Skin epidermis (tissue), 12 donors: Measurements from ENCODE around the gene RIN1.
A peak's percentile ranks its signal among the peaks of the same experiment; 100 is the strongest.
"Not testable (repeated sequence)": the region's sequence is repeated elsewhere in the genome, so short reads cannot be mapped to it uniquely, and the experiment has no call there.

Source experiments
- H3K27ac ChIP-seq, 21 experiments: fragments of 200-600 bp; sonication (generic) in 11 of 21; one replicate each; pipeline ENCODE4 v1.5.0; 2020; ENCODE audit warnings: mild to moderate bottlenecking in 3 of 21, inconsistent platforms in 2 of 21, moderate library complexity in 2 of 21
- H3K4me3 ChIP-seq, 7 experiments: fragments of 200-600 bp; sonication (generic) in 2 of 7; one replicate each; pipeline ENCODE4 v1.5.0; 2020; ENCODE audit warnings: inconsistent platforms in 2 of 7, mild to moderate bottlenecking in 2 of 7, moderate library complexity in 1 of 7

RIN1 gene

DNA sequence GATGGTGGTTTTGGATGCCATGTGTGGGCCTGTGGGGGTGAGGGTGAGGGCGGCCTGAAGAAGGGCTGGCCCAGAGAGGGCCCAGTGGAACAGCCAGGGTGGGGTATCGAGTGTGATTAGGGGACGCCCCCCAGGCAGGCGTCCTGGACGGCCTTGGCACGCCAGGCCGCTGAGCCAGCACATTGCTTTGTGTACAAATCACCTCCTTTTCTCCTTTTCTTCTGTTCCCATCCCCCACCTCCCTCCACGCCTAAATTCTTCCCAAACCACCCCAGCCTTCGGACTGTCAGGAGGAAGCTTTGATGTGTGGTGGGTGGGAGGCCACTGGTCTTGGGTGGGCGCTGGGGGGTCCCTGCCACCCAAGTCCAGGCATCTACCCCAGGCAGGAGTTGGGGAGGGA, 11.6 kb downstream of the RIN1 start:
- Histone ChIP-seq H3K27ac (peak overlapping the region in 14 of 21 experiments; percentile 3 to 86 (median 41)), H3K4me3 (no peak overlapping the region)

DNA sequence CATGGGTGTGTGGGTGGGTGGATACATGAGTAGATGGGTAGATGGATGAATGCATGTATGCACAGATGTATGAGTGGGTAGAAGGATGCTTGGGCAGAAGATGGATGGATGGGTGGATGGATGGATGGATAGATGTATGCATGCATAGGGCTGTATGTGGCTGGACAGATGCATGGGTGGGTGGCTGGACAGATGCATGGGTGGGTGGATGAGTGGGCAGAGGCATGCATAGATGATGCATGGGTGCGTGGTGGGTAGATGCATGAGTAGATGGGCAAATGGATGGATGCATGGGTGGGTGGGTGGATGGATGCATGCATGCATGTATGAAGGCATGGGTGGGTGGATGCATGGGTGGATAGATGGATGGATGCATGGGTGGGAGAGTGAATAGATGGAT, 12.6 kb downstream of the RIN1 start:
- Histone ChIP-seq H3K27ac (peak overlapping the region in 1 of 21 experiments; percentile 35), H3K4me3 (no peak overlapping the region)

DNA sequence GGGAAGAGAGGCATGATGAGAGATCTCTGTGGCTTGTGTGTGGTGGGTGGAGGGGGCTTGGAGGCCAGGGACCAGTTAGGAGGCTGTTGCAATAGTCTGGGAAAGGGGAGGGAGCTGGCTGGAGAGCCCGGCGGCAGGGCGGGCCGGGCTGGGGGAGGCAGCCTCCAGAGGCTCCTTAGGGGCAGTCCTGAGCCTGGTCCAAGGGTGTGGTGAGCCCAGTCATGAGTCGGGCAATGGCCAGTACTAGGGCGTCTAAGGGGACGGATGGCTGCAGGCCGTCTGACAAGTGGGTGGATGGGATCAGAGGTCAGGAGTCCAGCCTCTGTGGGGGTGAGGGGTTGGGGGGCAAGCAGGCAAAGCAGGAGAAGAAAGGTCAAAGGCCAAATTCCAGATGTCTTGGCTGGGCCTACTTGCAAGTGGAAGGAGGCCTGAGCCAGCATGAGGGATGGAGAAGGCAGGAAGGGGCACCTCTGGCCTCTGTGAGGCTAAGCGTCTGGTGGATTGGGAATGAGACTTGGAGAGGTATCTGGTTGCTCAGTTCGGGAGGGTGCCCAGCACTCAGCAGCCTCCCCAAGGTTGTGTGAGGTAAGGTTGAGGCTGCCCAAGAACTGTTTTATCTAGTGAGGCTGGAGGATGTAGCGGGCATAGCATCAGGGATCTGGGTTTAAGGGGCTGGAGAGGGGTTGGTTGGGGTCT, 13.4 kb downstream of the RIN1 start:
- peak overlapping the region in 7 of 21 experiments; percentile 14 to 73 (median 42) for H3K27ac ChIP-seq

DNA sequence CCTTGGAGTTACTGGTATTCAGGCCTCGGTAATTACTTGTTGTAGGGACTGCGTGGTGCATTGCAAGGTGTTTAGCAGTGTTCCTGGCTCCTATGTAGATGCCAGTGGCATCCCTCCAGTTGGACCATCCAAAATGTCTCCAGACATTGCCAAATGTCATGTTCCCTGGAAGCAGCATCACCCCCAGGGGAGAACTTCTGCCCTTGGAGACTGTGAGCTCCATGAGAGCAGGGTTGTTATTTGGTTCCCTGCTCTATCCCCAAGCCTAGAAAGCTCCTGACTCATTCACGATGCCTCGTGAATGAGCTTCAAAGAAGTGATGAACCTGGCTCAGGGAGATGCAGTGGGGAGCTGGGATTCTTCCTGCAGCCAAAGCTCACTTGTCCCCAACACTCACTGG, 14.6 kb downstream of the RIN1 start:
- Histone ChIP-seq H3K4me3 (no peak overlapping the region), H3K27ac (peak overlapping the region in 3 of 21 experiments; percentile 49 to 72 (median 62))

More for the DNA sequence above, 13.4 kb downstream of the RIN1 start:
- H3K4me3 ChIP-seq: no peak overlapping the region

DNA sequence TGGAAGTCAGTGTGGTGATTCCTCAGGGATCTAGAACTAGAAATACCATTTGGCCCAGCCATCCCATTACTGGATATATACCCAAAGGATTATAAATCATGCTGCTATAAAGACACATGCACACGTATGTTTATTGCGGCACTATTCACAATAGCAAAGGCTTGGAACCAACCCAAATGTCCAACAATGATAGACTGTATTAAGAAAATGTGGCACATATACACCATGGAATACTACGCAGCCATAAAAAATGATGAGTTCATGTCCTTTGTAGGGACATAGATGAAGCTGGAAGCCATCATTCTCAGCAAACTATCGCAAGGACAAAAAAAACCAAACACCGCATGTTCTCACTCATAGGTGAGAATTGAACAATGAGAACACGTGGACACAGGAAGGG, 15.5 kb downstream of the RIN1 start:
- not testable (repeated sequence) for H3K27ac ChIP-seq, H3K4me3 ChIP-seq

DNA sequence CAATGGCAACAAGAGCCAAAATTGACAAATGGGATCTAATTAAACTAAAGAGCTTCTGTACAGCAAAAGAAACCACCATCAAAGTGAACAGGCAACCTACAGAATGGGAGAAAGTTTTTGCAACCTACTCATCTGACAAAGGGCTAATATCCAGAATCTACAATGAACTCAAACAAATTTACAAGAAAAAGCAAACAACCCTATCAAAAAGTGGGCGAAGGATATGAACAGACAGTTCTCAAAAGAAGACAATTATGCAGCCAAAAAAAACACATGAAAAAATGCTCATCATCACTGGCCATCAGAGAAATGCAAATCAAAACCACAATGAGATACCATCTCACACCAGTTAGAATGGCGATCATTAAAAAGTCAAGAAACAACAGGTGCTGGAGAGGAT, 15.9 kb downstream of the RIN1 start:
- H3K27ac ChIP-seq, H3K4me3 ChIP-seq: not testable (repeated sequence)

DNA sequence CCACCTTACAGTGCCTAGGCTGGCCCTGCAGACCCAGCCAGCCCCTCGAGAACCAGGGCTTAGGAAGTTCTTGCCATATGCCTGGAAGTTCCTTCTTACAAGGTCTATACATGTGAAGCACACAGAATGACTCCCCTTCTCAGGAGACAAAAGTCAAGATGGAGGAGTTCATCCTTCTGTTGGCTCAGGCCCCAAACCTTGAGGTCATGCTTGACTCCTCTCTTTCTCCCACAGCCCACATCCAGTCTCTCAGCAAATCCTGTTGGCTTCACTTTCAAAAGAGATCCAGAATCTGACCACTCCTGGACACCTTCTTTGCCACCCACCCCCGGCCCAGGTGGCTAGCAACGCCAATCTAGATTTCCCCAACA, 17.6 kb downstream of the RIN1 start:
- no peak overlapping the region for H3K4me3 ChIP-seq
- H3K27ac ChIP-seq: peak overlapping the region in 17 of 21 experiments; percentile 43 to 87 (median 78)

DNA sequence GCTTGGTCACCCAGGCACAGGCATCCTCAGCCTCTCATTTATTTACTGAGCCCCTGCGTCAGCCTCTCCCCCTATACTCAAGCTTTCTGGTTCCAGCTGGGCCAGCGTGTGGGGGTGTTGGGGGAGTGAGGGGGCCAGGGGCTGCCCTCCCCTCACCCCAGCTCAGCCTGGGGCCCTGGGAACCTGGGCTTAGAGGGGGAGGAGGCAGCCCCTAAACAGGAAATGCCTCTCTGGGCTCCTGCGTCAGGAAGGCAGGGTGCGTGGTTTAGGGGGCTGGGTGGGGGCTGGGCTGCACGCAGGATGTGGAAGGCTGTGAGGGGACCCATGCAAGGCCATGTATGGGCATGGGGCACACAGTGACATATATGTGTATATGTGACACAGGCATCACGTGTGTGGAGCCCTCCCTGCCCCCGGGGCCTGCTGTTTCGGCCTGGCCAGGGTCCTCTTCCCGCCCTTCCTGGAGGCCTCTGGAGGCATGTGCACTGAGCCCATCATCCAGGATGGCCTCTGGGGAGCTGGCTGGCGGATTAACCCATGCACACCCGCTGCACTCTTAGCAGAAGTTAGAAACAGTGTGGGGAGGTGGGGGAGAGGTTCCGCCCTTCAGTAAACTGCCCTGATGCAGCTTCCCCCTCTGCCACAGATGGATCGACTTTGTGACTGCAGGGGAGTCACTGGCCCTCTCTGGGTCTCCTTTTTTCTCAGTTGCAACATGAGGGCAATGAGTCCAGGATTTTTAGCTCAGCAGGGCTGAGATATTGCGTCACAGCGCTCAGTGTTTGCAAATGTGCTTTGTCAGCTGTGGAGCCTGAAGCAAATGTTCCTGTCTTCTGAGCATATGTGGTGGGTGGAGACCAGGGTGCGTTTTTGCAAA, 18.3 kb downstream of the RIN1 start:
- Histone ChIP-seq H3K27ac (peak overlapping the region in 20 of 21 experiments; percentile 43 to 87 (median 78)), H3K4me3 (peak overlapping the region in 1 of 7 experiments; percentile 2)

DNA sequence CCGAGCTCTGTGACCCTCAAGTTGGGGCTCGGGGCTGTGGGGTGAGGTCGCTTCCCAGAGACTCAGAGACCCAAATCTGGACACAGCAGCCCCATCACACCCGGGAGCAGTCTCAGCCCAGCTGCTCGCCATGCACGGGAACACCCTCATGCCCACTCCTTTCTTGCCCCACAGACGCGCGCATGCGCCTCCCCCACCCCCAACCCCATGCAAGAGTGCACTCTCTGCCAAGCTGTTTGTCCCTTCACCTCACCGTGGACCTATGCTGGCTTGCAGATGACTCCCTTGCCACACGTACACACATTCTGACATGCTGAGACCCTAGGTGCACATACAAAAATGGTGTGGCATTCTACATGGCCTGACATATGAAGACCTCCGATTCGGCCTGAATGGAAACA, 18.9 kb downstream of the RIN1 start:
- H3K27ac ChIP-seq: peak overlapping the region in 20 of 21 experiments; percentile 43 to 87 (median 78)
- peak overlapping the region in 3 of 7 experiments; percentile 2 to 49 (median 44) for H3K4me3 ChIP-seq

DNA sequence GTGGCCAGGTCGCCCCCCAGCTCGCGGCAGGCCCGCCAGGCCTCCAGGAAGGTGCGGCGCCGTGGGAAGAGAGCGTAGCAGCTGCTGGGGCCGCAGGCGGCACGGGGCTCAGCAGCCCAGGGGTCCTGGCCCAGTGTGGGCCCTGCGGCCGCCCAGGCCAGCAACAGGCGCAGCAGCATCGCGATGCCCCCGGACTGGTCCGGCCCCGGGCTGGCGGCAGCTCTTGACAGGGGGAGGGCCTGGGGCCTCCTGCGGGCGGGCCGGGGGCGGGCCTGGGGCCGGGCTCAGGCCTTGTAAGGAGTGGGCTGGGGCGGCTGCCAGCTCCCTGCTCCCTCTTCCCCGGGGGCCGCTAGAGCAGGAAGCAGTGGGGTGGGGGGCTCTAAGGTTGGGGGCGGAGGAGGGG, 19.4 kb downstream of the RIN1 start, which contains the start of gene CD248:
CD248 (minus strand) TSS at position 196 of the 403 bp plus-strand sequence; CDS start at position 179, 17 bp downstream.
- H3K4me3 ChIP-seq: peak within 1 kb of the TSS; percentile 31 to 49 (median 40)

DNA sequence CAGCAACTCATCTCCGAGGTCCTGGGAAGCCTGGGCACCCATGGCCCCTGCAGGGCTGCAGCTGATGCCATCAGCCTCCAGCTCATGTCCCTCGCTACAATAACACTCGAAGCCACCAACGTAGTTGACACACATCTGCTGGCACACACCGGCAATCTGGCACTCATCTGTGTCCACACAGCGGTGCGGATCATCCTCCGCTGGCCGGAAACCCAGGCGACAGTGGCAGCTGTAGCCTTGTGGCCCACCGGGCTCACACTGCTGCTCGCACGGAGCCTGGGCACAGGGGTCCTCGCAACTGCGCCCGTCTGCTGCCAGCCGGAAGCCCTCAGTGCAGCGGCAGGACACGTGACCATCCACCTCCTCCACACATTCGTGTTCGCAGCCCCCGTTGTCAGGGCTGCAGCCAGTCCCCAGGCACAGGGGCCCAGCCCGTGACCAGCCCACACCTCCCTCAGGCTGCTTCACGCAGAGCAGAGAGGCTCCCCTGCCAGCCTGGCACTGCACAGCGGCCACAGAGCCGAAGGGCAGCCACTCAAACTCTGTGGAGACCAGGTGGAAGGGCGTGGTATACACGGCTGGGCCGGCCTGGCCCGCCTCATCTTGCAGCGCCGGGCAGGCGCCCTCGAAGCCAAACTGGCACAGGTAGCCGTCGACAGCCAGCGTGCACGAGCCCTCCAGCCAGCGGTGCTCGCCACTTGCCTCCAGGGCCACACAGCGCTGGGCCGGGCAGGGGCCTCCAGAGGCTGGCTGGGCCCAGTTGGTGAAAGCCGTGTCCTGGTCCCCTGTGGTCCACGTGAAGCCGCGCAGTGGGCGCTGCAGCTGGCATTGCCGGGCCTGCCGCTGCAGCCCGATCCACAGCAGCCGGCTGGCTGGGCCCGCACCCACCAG, 20.1 kb downstream of the RIN1 start:
- H3K4me3 ChIP-seq: peak overlapping the region; percentile 31 to 49 (median 40)
- peak overlapping the region in 20 of 21 experiments; percentile 38 to 87 (median 78) for H3K27ac ChIP-seq

More for the DNA sequence above, 19.4 kb downstream of the RIN1 start, which contains the start of gene CD248:
- H3K27ac ChIP-seq: peak within 1 kb of the TSS in 20 of 21 experiments; percentile 43 to 87 (median 78)

DNA sequence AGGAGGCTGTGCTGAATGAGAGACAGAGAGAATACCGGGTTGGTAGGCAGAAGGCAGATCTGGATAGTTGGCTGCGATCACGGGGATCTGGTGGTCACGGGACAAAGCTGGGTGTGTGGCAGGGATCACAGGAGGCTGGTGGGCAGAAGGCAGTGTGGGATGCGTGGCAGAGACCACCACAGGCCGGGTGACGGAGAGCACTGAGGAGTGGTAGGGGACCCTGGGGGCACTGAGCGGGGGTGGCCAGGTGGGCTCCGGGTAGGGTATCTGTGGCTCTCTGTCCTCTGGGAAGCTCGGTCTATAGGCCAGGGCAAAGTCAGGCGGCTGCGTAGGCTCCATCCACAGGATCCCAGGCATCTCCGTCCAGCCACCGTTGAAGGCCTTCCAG, 20.7 kb downstream of the RIN1 start:
- peak overlapping the region; percentile 31 to 49 (median 40) for H3K4me3 ChIP-seq
- peak overlapping the region in 18 of 21 experiments; percentile 31 to 87 (median 79) for H3K27ac ChIP-seq

DNA sequence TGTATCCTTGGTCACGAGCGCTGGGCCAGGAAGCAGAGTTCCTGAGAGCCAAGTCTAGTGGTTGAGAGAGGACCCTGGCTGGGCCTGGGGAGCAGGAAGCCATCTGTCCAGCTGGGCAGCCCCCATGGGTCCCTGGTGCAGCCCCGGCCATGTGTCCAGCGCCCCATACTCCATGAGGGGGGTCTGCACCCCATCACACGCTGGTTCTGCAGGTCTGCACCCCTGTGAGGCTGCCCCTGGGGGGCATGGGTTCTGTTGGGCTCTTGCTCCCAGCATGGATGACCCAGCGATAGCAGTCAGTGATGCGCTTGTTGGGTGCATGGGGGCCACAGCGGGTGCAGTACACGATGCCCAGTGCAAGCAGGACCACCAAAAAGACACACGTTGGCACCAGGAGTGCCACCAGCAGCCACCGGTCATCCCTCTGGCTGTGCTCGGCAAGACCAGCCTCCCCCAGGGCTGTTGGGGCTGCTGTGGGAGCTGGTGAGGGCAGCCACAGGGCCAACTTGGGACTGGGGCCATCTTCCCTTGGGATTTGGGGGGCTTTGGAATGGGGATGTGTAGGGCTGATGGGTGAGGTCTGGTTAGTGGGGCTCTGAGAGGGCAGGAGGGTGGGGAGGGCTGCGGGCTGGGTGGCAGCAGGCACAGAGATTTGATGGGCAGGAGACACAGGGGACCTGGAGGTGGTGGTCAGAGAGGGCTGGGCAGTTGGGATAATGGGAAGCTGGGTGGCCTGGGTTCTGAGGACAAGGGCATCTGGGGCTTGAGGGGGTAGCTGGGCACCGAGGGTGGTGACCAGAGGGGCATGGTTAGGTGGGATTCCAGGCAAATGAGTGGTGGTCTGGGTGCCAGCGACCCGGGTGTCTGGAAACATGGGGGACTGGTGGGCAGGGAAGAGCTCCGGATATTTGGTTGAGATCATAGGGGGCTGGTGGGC, 21.4 kb downstream of the RIN1 start:
- Histone ChIP-seq H3K4me3 (peak overlapping the region; percentile 31 to 49 (median 40)), H3K27ac (peak overlapping the region in 19 of 21 experiments; percentile 31 to 87 (median 78))

DNA sequence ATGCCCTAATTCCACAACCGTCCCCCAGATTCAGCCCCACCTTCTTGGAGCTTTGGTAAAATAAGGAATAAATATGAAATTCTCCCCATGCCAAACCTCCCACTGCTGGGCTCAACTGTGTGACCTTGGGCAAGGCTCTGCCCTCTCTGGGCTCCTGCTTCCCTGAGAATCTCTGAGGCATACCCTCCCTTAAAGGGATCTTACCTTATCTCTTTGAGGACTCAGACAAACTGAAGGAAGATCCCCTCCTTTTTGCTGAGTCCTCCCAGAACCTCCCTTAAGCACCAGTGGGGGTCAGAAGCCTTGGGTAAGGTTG, 22.1 kb downstream of the RIN1 start:
- Histone ChIP-seq H3K4me3 (peak overlapping the region; percentile 31 to 49 (median 40)), H3K27ac (peak overlapping the region in 19 of 21 experiments; percentile 61 to 87 (median 80))

DNA sequence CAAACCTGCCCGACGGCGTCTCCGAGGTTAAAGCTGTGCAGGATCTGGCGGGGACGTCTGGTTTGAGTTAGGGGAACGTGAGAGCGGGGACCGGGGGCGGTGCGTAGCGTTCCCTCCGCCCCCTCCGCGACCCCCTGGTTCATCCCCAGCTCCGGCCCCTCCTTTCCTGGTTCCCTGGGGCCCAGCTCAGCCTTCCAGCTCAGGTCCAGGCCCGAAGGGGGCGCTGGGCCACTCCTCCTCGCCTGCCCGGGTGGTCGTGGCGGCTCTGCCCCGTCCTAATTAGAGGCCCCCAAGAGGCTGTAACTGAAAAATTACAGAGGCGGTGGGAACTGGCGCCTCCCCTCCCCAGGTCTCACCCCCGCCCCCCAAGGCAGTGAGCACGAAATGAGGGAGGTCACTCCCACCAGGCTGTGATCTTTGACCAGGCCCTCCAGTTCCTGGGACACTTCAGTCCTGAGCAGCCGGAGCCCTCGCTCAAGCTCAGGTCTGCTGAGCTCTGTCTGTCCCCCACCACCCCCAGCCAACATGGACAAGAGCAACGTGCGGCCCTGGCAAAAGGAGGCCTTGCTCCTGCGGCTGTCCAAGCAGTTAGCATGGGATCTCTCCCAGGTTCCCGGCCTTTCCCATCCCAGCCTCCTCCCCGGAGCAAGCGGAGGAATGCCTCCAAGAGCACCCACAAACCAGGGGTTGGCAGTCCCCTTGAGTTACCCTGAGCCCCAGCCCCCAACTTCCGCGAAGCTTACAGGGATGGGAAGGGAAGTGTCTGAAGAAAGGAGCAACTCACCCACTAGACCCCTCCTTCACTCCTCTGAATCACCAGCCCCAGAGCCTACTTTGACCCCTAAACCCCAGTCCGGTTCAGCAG, 22.7 kb downstream of the RIN1 start:
- Histone ChIP-seq H3K4me3 (peak overlapping the region; percentile 31 to 49 (median 40)), H3K27ac (peak overlapping the region in 20 of 21 experiments; percentile 61 to 87 (median 79))

DNA sequence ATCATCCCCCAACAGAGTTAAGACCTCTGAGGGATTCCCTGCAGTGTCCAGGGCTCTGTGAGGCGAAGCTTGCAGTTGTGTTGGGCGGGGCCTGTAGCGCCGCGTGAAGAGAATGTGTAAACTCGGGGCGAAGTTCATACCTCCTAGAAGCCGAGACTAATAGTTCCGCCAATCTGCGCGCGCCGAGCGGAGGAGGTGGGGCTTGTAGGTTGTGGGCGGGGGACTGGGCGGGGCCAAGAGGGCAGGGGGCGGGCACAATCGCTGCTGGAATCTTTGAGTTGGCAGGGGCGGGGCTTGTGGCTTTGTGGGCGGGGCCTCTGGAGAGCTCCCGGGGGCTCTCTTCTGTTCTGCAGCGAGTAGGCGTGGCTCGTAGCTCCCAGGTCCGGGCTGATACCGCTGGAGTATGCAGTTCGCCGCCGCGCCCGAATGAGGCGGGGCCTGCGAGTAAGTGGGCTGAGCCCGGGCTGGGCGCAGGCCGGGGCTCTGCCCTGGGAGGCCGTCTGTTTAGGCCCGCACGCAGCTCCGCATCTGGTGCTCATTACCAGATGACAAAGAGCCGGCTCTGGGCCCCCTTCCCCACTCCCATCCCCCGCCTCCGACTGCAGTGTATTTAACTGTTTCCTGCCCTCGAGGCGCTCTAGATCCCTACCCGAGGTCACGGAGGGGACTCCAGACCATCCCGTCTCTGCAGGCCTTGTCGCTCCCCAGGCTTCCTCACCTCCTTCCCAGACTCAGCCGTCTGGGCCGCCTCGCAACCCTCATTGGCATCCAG, 23.5 kb downstream of the RIN1 start:
- Histone ChIP-seq H3K4me3 (peak overlapping the region; percentile 39 to 49 (median 41)), H3K27ac (peak overlapping the region in 20 of 21 experiments; percentile 61 to 87 (median 79))
